H1 (cell line): ENCODE data around the gene TMPRSS13. TPM values are rescaled to one million over a fixed set of nuclear protein-coding genes. Genes with fewer than 3 reads are reported as not detected.
"Not testable (repeated sequence)": the region's sequence is repeated elsewhere in the genome, so short reads cannot be mapped to it uniquely, and the experiment has no call there.

Experiments
- CTCF ChIA-PET: fragments of 300-600 bp; sonication (Branson Sonifier 250); formaldehyde crosslinking; loops from one replicate; lab custom pipeline; 2021; ENCODE audit not compliant: partially characterized antibody; lab: Charles Lee
- POLR2A ChIA-PET: fragments of 300-600 bp; sonication (Branson Sonifier 250); formaldehyde crosslinking; loops from one replicate; lab custom pipeline; 2021; ENCODE audit warnings: inconsistent platforms; ENCODE audit not compliant: partially characterized antibody; lab: Charles Lee
- DNase-seq, 2 experiments: peaks; one replicate each; pipeline versions ENCODE4 v3.0.0 to v3.0.0-alpha.2; 2010 to 2022; ENCODE audit warnings: low spot score in 2 of 2, low read depth in 1 of 2, mixed read lengths in 1 of 2
- FAIRE-seq: peaks from 2 replicates; lab custom pipeline; 2011; peaks lifted over from hg19 to GRCh38; lab: Jason Lieb, UNC
- H2AFZ ChIP-seq: 2 replicates; pipeline ENCODE4 v1.8.1; 2012; ENCODE audit warnings: low read length, inconsistent platforms
- H2AK5ac ChIP-seq: 2 replicates; pipeline ENCODE4 v1.6.1; 2013; ENCODE audit warnings: low read depth, low read length
- H2BK120ac ChIP-seq: replicated peaks from 2 replicates; pipeline ENCODE3; 2013; ENCODE audit warnings: low read depth, low read length, inconsistent platforms
- H2BK12ac ChIP-seq: 2 replicates; pipeline ENCODE4 v1.6.1; 2013; ENCODE audit warnings: low read depth, low read length
- H2BK15ac ChIP-seq: 2 replicates; pipeline ENCODE4 v1.6.1; 2013; ENCODE audit warnings: low read length
- H2BK20ac ChIP-seq: 2 replicates; pipeline ENCODE4 v1.6.1; 2013; ENCODE audit warnings: low read length
- H2BK5ac ChIP-seq: 2 replicates; pipeline ENCODE4 v1.6.1; 2013; ENCODE audit warnings: low read depth, low read length
- H3K14ac ChIP-seq: 2 replicates; pipeline ENCODE4 v1.6.1; 2013; ENCODE audit warnings: inconsistent platforms; ENCODE audit not compliant: insufficient read length
- H3K18ac ChIP-seq: 2 replicates; pipeline ENCODE4 v1.6.1; 2013; ENCODE audit warnings: low read length; ENCODE audit errors: extremely low read depth
- H3K23ac ChIP-seq: 2 replicates; pipeline ENCODE4 v1.6.1; 2013; ENCODE audit warnings: inconsistent platforms; ENCODE audit not compliant: insufficient read length
- H3K23me2 ChIP-seq: 2 replicates; pipeline ENCODE4 v1.6.1; 2013; ENCODE audit warnings: low read depth, low read length
- H3K27ac ChIP-seq: 2 replicates; pipeline ENCODE4 v1.6.1; 2011; ENCODE audit warnings: low read depth, low read length, inconsistent platforms
- H3K27me3 ChIP-seq, 4 experiments: replicated peaks in 1 of 4; 1 replicate in 1 of 4; 2 replicates in 3 of 4; pipeline versions ENCODE4 v1.6.1 to v1.8.1; 2011 to 2013; ENCODE audit warnings: low read length in 3 of 4, mild to moderate bottlenecking in 3 of 4, inconsistent platforms in 2 of 4, mixed read lengths in 2 of 4, moderate library complexity in 1 of 4; ENCODE audit not compliant: control insufficient read depth in 3 of 4, insufficient read depth in 3 of 4; ENCODE audit errors: extremely low read depth in 1 of 4
- H3K36me3 ChIP-seq, 4 experiments: 2 replicates each; pipeline versions ENCODE4 v1.6.1 to v1.8.1; 2011 to 2013; ENCODE audit warnings: mild to moderate bottlenecking in 4 of 4, low read length in 3 of 4, moderate library complexity in 2 of 4, control low read depth in 1 of 4, inconsistent platforms in 1 of 4; ENCODE audit not compliant: insufficient read depth in 4 of 4, control insufficient read depth in 2 of 4
- H3K4ac ChIP-seq: replicated peaks from 2 replicates; pipeline ENCODE3; 2013; ENCODE audit warnings: low read length, low read depth, mixed read lengths, inconsistent platforms; ENCODE audit not compliant: insufficient read length
- H3K4me1 ChIP-seq, 4 experiments: replicated peaks in 1 of 4; 1 replicate in 1 of 4; 2 replicates in 3 of 4; pipeline versions ENCODE4 v1.6.1 to v1.8.1; 2011 to 2013; ENCODE audit warnings: low read length in 3 of 4, inconsistent platforms in 2 of 4, mixed read lengths in 1 of 4; ENCODE audit not compliant: insufficient read depth in 4 of 4, control insufficient read depth in 3 of 4
- H3K4me2 ChIP-seq, 2 experiments: 2 replicates each; pipeline versions ENCODE4 v1.6.1 to v1.8.1; 2011 to 2013; ENCODE audit warnings: low read depth in 2 of 2, low read length in 2 of 2, control low read depth in 1 of 2, inconsistent platforms in 1 of 2, mild to moderate bottlenecking in 1 of 2; ENCODE audit not compliant: insufficient read depth in 1 of 2
- H3K4me3 ChIP-seq, 4 experiments: fragments of 200-600, 300-600 bp in 1 of 4; sonication (generic), shearing (Covaris generic), sonication (Bioruptor Twin) in 1 of 4; 2 replicates each; pipeline versions ENCODE4 v1.5.1 to v1.8.1; 2011 to 2016; ENCODE audit warnings: low read length in 4 of 4, low read depth in 3 of 4, control low read depth in 2 of 4, inconsistent platforms in 2 of 4, mild to moderate bottlenecking in 2 of 4, mixed read lengths in 1 of 4, moderate library complexity in 1 of 4; ENCODE audit not compliant: insufficient read depth in 2 of 4; ENCODE audit errors: extremely low read depth in 1 of 4
- H3K56ac ChIP-seq: replicated peaks from 2 replicates; pipeline ENCODE3; 2013; ENCODE audit warnings: low read depth, mild to moderate bottlenecking, mixed read lengths, low read length, inconsistent platforms; ENCODE audit not compliant: insufficient read length
- H3K79me1 ChIP-seq: 2 replicates; pipeline ENCODE4 v1.6.1; 2013; ENCODE audit warnings: low read depth, low read length, control low read depth
- H3K79me2 ChIP-seq, 2 experiments: 2 replicates each; pipeline versions ENCODE4 v1.6.1 to v1.8.1; 2012 to 2013; ENCODE audit warnings: low read length in 2 of 2, mild to moderate bottlenecking in 2 of 2, inconsistent platforms in 1 of 2; ENCODE audit not compliant: insufficient read depth in 2 of 2, control insufficient read depth in 1 of 2
- H3K9ac ChIP-seq, 4 experiments: replicated peaks in 1 of 4; 1 replicate in 1 of 4; 2 replicates in 3 of 4; pipeline versions ENCODE4 v1.6.1 to v1.8.1; 2011 to 2013; ENCODE audit warnings: low read depth in 3 of 4, low read length in 3 of 4, control low read depth in 2 of 4, mild to moderate bottlenecking in 2 of 4, moderate library complexity in 2 of 4, inconsistent platforms in 1 of 4; ENCODE audit errors: extremely low read depth in 1 of 4
- H3K9me3 ChIP-seq, 2 experiments: 2 replicates each; pipeline versions ENCODE4 v1.6.1 to v1.8.1; 2012 to 2013; ENCODE audit warnings: mild to moderate bottlenecking in 2 of 2, moderate library complexity in 2 of 2, control low read depth in 1 of 2, inconsistent platforms in 1 of 2, low read depth in 1 of 2, low read length in 1 of 2, mixed read lengths in 1 of 2; ENCODE audit not compliant: insufficient read depth in 2 of 2
- H4K20me1 ChIP-seq, 2 experiments: replicated peaks in 1 of 2; 2 replicates each; pipeline versions ENCODE3 to v1.8.1; 2011 to 2013; ENCODE audit warnings: inconsistent platforms in 2 of 2, low read length in 2 of 2, mild to moderate bottlenecking in 1 of 2; ENCODE audit not compliant: insufficient read depth in 2 of 2, control insufficient read depth in 1 of 2
- H4K5ac ChIP-seq: 2 replicates; pipeline ENCODE4 v1.6.1; 2013; ENCODE audit warnings: low read length, low read depth, mixed read lengths, inconsistent platforms; ENCODE audit not compliant: insufficient read length
- H4K8ac ChIP-seq: 2 replicates; pipeline ENCODE4 v1.8.0; 2013; ENCODE audit warnings: mild to moderate bottlenecking, moderate library complexity, low read length, inconsistent platforms; ENCODE audit not compliant: insufficient read depth; ENCODE audit errors: extremely low read depth
- H4K91ac ChIP-seq: replicated peaks from 2 replicates; pipeline ENCODE3; 2013; ENCODE audit warnings: low read length, mixed read lengths, inconsistent platforms; ENCODE audit not compliant: insufficient read length
- NANOG ChIP-seq: IDR thresholded peaks from 2 replicates; pipeline ENCODE4 v1.6.1; 2011; ENCODE audit warnings: low read length, low read depth, mild to moderate bottlenecking, inconsistent platforms; ENCODE audit not compliant: insufficient read depth, poor library complexity, severe bottlenecking
- RXRA ChIP-seq: IDR thresholded peaks from 2 replicates; pipeline ENCODE4 v1.6.1; 2011; ENCODE audit warnings: low read depth, mild to moderate bottlenecking, low read length, moderate library complexity; ENCODE audit not compliant: insufficient read depth
- SP4 ChIP-seq: IDR thresholded peaks from 2 replicates; pipeline ENCODE4 v1.6.1; 2012; ENCODE audit warnings: low read length, inconsistent platforms
- WGBS, 2 experiments: shearing (Covaris generic) in 1 of 2; methylation state at CpG; one replicate each; pipeline versions ENCODE4 v1.1.6 to v1.1.7; 2013 to 2015; ENCODE audit warnings: low lambda C conversion rate in 2 of 2, mixed read lengths in 2 of 2, inconsistent platforms in 1 of 2, low coverage in 1 of 2, missing lambda C conversion rate in 1 of 2; ENCODE audit not compliant: insufficient replicate concordance in 2 of 2, insufficient coverage in 1 of 2, insufficient read length in 1 of 2; ENCODE audit errors: extremely low coverage in 1 of 2, missing lambda C conversion rate in 1 of 2; 5-methylcytosine and 5-hydroxymethylcytosine counted together
- polyA plus RNA-seq, 7 experiments: library from polyadenylated mRNA; depleted of rRNA in 3 of 7; stranded (reverse) in 5 of 7; unstranded in 2 of 7; fragments of >200 nt in 5 of 7; fragments of 200-250 nt in 2 of 7; gene quantifications; 1 replicate in 5 of 7; 2 replicates in 1 of 7; 4 replicates in 1 of 7; pipeline versions ENCODE4 v1.2.1 to v1.2.3, GENCODE V29; 2011 to 2013; ENCODE audit warnings: missing spikeins in 2 of 7, mixed read lengths in 2 of 7
- total RNA-seq: library from RNA; stranded (reverse); fragmentation: NEBNext Ultra II Directional; extraction: Animal tissue kit (Norgen Biotek cat#: 25700); gene quantifications from 2 replicates; pipeline ENCODE4 v1.2.1, GENCODE V29; 2021

Gene TMPRSS13
- total and polyA plus RNA-seq, 2 of the 8 experiments (the other 6 are each of a cell fraction or from before 2014, with no cell fraction given) = 0.61 to 0.79 TPM

DNA sequence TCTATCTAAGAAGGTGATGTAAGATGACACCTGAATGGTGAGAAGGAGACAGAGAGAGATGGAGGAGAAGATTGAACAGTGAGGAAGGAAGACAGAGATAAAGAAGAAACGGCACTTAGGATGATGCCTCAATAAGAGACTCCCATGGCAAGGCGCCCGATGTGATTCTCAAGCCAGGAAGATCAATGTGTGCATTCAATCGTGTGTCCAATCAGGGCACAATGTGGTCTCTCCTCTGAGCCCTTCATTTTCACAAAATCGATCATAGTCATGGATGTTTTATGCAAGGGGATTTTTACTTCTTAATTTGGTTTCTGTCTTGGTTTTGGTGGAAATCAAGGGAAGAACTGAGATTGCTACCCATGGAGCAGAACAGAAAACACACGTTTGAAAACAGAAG lies 19.9 kb upstream of the TMPRSS13 start (continued):
- TF ChIP-seq RXRA = no peak
- no peak for TF ChIP-seq NANOG
- TF ChIP-seq SP4 = no peak

- H3K9ac ChIP-seq, H3K79me1 ChIP-seq, H2BK5ac ChIP-seq, H3K79me2 ChIP-seq, H3K18ac ChIP-seq, H2BK120ac ChIP-seq, H4K5ac ChIP-seq, H2BK12ac ChIP-seq, H3K23ac ChIP-seq, H3K4ac ChIP-seq, H4K8ac ChIP-seq, H4K20me1 ChIP-seq, H2AFZ ChIP-seq, H2BK15ac ChIP-seq, H3K27me3 ChIP-seq, H2AK5ac ChIP-seq, H3K27ac ChIP-seq, H2BK20ac ChIP-seq, H3K36me3 ChIP-seq, H3K9me3 ChIP-seq, H3K4me1 ChIP-seq, H3K23me2 ChIP-seq, H3K14ac ChIP-seq, H3K56ac ChIP-seq, H3K4me2 ChIP-seq, POLR2A ChIA-PET, H3K4me3 ChIP-seq, FAIRE-seq, H4K91ac ChIP-seq: not testable (repeated sequence)
- DNase-seq = peak in 1 of 2 experiments; percentile 33
- 85% methylated on average over 11 of the region's 11 CpGs; no CpG with 5 or more reads in 1 of the 2 experiments for WGBS, 2 experiments
- CTCF ChIA-PET = interaction anchor here (1.6 to 12.4 kb wide), 13 partner anchors 10 to 143 kb away, joined by 4 to 173 read pairs (median 65); partner anchors contain the start of gene TMPRSS13
Measured at GRCh38 chr11:117948466-117948865, 19.3 kb upstream of the TMPRSS13 start.
